HCT116 (cell line): ENCODE measurements around the gene TEP1. TPM values are rescaled to one million over a fixed set of nuclear protein-coding genes. Genes with fewer than 3 reads are reported as not detected.
A peak's percentile ranks its signal among the peaks of the same experiment; 100 is the strongest.

Source experiments
- ATAC-seq: fragments of 200-7000 bp; cut with Tn5 transposase; 2 replicates; pipeline ENCODE4 v1.9.1; 2020; ENCODE audit warnings: mild to moderate bottlenecking, moderate library complexity
- BruUV-seq: library from RNA; stranded (reverse); fragments of 400-500 nt; replicated peaks from 2 replicates; lab custom pipeline; 2021; lab: Mats Ljungman, UMichigan
- CTCF ChIA-PET: fragments of 300-600 bp; sonication (Branson Sonifier 250); formaldehyde crosslinking; loops from one replicate; lab custom pipeline; 2021; ENCODE audit warnings: antibody characterized with exemption; lab: Charles Lee
- POLR2A ChIA-PET: fragments of 300-600, 350-600 bp; sonication (Branson Sonifier 250); formaldehyde crosslinking; loops from one replicate; lab custom pipeline; 2021; ENCODE audit warnings: antibody characterized with exemption; lab: Charles Lee
- RAD21 ChIA-PET, 2 experiments: fragments of 300-600 bp; sonication (Branson Sonifier 250); formaldehyde crosslinking; loops; one replicate each; lab custom pipeline; 2023; ENCODE audit warnings: low total read pairs in 2 of 2; ENCODE audit not compliant: uncharacterized antibody in 2 of 2, unreplicated experiment in 2 of 2, low non-redundant PET in 1 of 2; lab: Charles Lee
- DNase-seq: peaks from one replicate; pipeline ENCODE4 v3.0.0-alpha.2; 2010; ENCODE audit warnings: low read depth, low spot score
- H2AFZ ChIP-seq: fragments of 200-600 bp; shearing (Covaris generic), sonication (generic); 2 replicates; pipeline ENCODE4 v1.6.1; 2017; ENCODE audit warnings: low read depth, mixed run types, mixed read lengths, antibody characterized with exemption, low read length; ENCODE audit not compliant: poor library complexity, severe bottlenecking
- H3K27ac ChIP-seq: 2 replicates; pipeline ENCODE4 v1.5.1; 2012; ENCODE audit warnings: low read depth, low read length
- H3K27me3 ChIP-seq: fragments of 200-600 bp; sonication (generic); 2 replicates; pipeline ENCODE4 v1.6.1; 2016; ENCODE audit warnings: mixed run types, low read length, mixed read lengths; ENCODE audit not compliant: insufficient read depth
- H3K36me3 ChIP-seq, 2 experiments: fragments of 200-500 bp in 1 of 2; fragments of 200-600 bp in 1 of 2; sonication (Bioruptor generic) in 1 of 2; sonication (generic) in 1 of 2; 2 replicates each; pipeline versions ENCODE4 v1.5.1 to v1.6.1; 2014 to 2016; ENCODE audit warnings: low read length in 2 of 2, inconsistent platforms in 1 of 2, mixed read lengths in 1 of 2, mixed run types in 1 of 2; ENCODE audit not compliant: insufficient read depth in 2 of 2, control insufficient read depth in 1 of 2
- H3K4me1 ChIP-seq, 2 experiments: fragments of 200-600 bp in 1 of 2; sonication (generic) in 1 of 2; 2 replicates each; pipeline versions ENCODE4 v1.5.1 to v1.6.1; 2012 to 2017; ENCODE audit warnings: low read length in 2 of 2, inconsistent platforms in 1 of 2, mild to moderate bottlenecking in 1 of 2, mixed read lengths in 1 of 2, mixed run types in 1 of 2, moderate library complexity in 1 of 2; ENCODE audit not compliant: insufficient read depth in 2 of 2, control insufficient read depth in 1 of 2
- H3K4me2 ChIP-seq: fragments of 200-600 bp; sonication (generic); 2 replicates; pipeline ENCODE4 v1.6.1; 2017; ENCODE audit warnings: mixed run types, low read length, mixed read lengths
- H3K4me3 ChIP-seq, 2 experiments: fragments of 200-600 bp in 1 of 2; sonication (generic) in 1 of 2; replicated peaks in 1 of 2; 2 replicates each; pipeline ENCODE4 v1.5.1; 2011 to 2016; ENCODE audit warnings: low read length in 2 of 2, control low read depth in 1 of 2, low read depth in 1 of 2, mild to moderate bottlenecking in 1 of 2, mixed read lengths in 1 of 2, mixed run types in 1 of 2
- H3K79me2 ChIP-seq: fragments of 200-600 bp; sonication (generic); 2 replicates; pipeline ENCODE4 v1.6.1; 2017; ENCODE audit warnings: mild to moderate bottlenecking, mixed run types, low read length, moderate library complexity, mixed read lengths; ENCODE audit not compliant: insufficient read depth
- H3K9ac ChIP-seq: fragments of 200-600 bp; sonication (generic); 2 replicates; pipeline ENCODE4 v1.6.1; 2016; ENCODE audit warnings: low read length, mixed read lengths
- H3K9me2 ChIP-seq: fragments of 200-600 bp; sonication (generic), shearing (Covaris generic); 2 replicates; pipeline ENCODE4 v1.6.1; 2017; ENCODE audit warnings: mixed run types, mild to moderate bottlenecking, moderate library complexity; ENCODE audit not compliant: insufficient read depth
- H3K9me3 ChIP-seq, 2 experiments: fragments of 200-500 bp in 1 of 2; fragments of 200-600 bp in 1 of 2; sonication (Bioruptor generic) in 1 of 2; sonication (generic) in 1 of 2; 2 replicates each; pipeline ENCODE4 v1.6.1; 2014 to 2017; ENCODE audit warnings: low read length in 2 of 2, mixed read lengths in 2 of 2, inconsistent platforms in 1 of 2, low read depth in 1 of 2, mild to moderate bottlenecking in 1 of 2, mixed run types in 1 of 2, moderate library complexity in 1 of 2; ENCODE audit not compliant: control insufficient read depth in 1 of 2, insufficient read depth in 1 of 2
- H4K20me1 ChIP-seq: fragments of 200-600 bp; sonication (generic), shearing (Covaris generic); 2 replicates; pipeline ENCODE4 v1.6.1; 2017; ENCODE audit warnings: mixed run types, mild to moderate bottlenecking, moderate library complexity; ENCODE audit not compliant: insufficient read depth
- ATF3 ChIP-seq: IDR thresholded peaks from 2 replicates; pipeline ENCODE4 v1.6.1; 2012
- CTCF ChIP-seq, 3 experiments: fragments of 200-600 bp in 1 of 3; sonication (generic) in 1 of 3; IDR thresholded peaks in 2 of 3; conservative IDR thresholded peaks in 1 of 3; 2 replicates each; pipeline ENCODE4 v1.5.1; 2012 to 2017; ENCODE audit warnings: low read depth in 2 of 3, low read length in 2 of 3, antibody characterized with exemption in 1 of 3, borderline replicate concordance in 1 of 3, control low read depth in 1 of 3, mild to moderate bottlenecking in 1 of 3, mixed read lengths in 1 of 3, mixed run types in 1 of 3, moderate library complexity in 1 of 3; ENCODE audit not compliant: insufficient read depth in 1 of 3
- RAD21 ChIP-seq: IDR thresholded peaks from 2 replicates; pipeline ENCODE4 v1.6.1; 2012; ENCODE audit warnings: low read depth, mild to moderate bottlenecking
- YY1 ChIP-seq: IDR thresholded peaks from 2 replicates; pipeline ENCODE4 v1.6.1; 2011; ENCODE audit warnings: low read length, low read depth, moderate library complexity, mild to moderate bottlenecking; ENCODE audit not compliant: insufficient replicate concordance; ENCODE audit errors: extremely low read depth
- intact Hi-C: fragments of 100-400 bp; cut with micrococcal nuclease; formaldehyde crosslinking; loops from 2 replicates; pipeline ENCODE4 v1.10.0; 2022
- total RNA-seq: library from RNA; stranded (reverse); gene quantifications from one replicate; pipeline ENCODE4 v1.2.1, GENCODE V29; 2021; ENCODE audit not compliant: unreplicated experiment

Gene TEP1
- total RNA-seq, 1 experiment from 2014 or later, result 22.4 TPM

DNA sequence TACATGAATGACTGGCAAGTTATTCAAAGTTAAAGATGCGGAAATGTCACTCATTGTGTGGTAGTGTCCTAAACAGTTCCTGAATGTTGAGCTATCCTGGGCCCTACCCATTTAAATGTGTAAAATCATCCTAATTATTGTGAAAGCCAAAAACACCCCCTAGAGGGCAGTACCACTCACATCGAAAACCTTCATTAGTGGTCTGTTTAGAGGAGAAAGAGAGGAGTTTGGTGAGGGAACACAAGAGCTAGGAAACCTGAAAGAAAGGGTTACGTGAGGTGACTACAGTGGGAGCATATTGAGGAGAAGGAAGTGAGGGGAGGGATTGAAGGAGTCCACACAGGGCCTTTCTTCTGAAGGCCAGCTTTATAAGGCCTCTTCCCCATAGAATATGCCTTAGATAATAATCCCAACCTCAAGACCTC lies 2.5 kb upstream of the TEP1 start:
- ChIA-PET POLR2A (interaction anchor here (0.7 to 3.8 kb wide), 8 partner anchors 9 to 194 kb away, joined by 3 to 30 read pairs (median 6); partner anchors contain the start of genes APEX1, PARP2 and PNP), RAD21 (interaction anchor here in 1 of 2 experiments (0.6 to 1.0 kb wide), 3 partner anchors 46 to 191 kb away, joined by 3 to 4 read pairs (median 3); partner anchors contain the start of gene PNP), CTCF (interaction anchor here (0.6 to 1.9 kb wide), 17 partner anchors 9 to 265 kb away, joined by 3 to 18 read pairs (median 4); partner anchors contain the start of genes APEX1, CCNB1IP1, OSGEP and PARP2)
- TF ChIP-seq YY1, result peak; percentile 5
- TF ChIP-seq CTCF (IDR thresholded peaks at IDR 0.05 in 2 of 3, conservative IDR thresholded peaks at IDR 0.05 in 1 of 3; ENCODE audit: borderline replicate concordance in 1 of 3, insufficient read depth in 1 of 3, low read depth in 2 of 3, low read length in 2 of 3), result peak; percentile 34 to 78 (median 66); a peak in 5 of 6 replicates
- TF ChIP-seq ATF3, result no peak
- TF ChIP-seq RAD21, result peak; percentile 54
- Histone ChIP-seq H3K9me2 (no peaks in the 10 kb centered on the region), H3K27me3 (no peaks in the 10 kb centered on the region), H3K36me3 (no peaks in the 10 kb centered on the region), H3K4me2 (0 out of 2 replicates have a peak overlapping the region, but pooled peaks have one; percentile 2), H4K20me1 (no peaks in the 10 kb centered on the region), H2AFZ (no peak overlapping the region), H3K9me3 (no peaks in the 10 kb centered on the region), H3K27ac (peak overlapping the region; percentile 27; the same call in 1 of the 2 replicates), H3K79me2 (peaks cover 19% of the 10 kb centered on the region), H3K9ac (no peak overlapping the region), H3K4me1 (peaks cover 8 to 30% of the 10 kb centered on the region in 2 experiments; a peak in 3 of 4 replicates), H3K4me3 (no peak overlapping the region)
- ATAC-seq (peak; percentile 39; the same call in 1 of the 2 replicates), DNase-seq (peak; percentile 43)
- intact Hi-C loops, result loop anchor here (1.0 to 2.0 kb wide), 2 partner anchors 39 to 191 kb away; partner anchors contain the start of genes APEX1 and OSGEP
- BruUV-seq, result no TSS peak
